Measurements from ENCODE around the gene SPATC1L. TPM values are rescaled to one million over a fixed set of nuclear protein-coding genes. Genes with fewer than 3 reads are reported as not detected.
"Not testable (repeated sequence)": the region's sequence is repeated elsewhere in the genome, so short reads cannot be mapped to it uniquely, and the experiment has no call there.

SPATC1L gene
- total RNA-seq, 1 experiment from 2014 or later = 4.3 TPM

DNA sequence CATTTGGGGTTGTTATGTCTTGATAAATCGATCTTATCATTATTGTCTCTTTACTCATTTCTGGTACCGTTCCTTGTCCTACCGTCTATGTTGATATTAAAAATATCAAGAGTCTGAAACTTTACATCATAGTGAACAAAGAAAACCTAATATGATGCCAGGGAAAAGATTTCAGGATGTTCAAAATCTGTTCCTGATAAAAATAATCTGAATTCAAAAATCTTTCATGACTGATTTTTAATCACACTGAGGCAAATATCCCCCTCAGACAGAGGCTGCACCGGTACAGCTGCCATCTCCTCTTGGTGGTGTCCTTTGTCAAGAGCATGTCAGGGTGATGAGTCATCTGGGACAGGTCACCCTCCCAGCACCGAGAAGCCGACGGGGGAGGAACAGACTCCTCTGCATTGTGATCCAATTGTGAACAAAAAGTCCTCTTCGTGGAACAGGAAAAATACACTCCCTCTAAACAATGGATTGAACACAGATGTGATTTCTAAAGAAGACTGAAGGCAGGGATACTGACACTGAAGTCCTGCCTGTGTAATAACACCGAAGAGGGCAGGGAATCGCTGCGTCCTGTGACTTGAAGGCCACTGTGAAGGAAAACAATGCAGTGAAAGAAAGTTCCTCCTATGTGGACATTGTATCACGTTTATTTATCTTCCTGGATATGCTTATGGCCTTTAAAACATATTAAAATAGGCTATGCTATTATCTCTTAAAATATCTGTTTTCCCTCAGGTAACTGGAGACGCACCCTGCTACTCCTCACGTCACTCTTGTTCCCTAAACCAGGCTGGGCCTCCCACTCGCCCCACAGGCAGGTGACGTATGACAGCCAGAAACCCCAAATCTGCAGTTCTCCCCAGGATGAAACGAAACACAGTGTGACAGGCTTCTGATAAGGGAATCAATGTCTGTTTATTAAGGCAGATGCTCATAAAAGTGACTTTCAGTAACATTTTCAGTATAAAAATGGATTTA lies 4.3 kb upstream of the SPATC1L start:
- peaks cover 30% of the 10 kb centered on the region for H3K4me1 ChIP-seq (replicated peaks)
- H3K27ac ChIP-seq = peak overlapping the region; percentile 32
- H3K27me3 ChIP-seq (replicated peaks) = no peaks in the 10 kb centered on the region
- H3K9me3 ChIP-seq (replicated peaks) = no peaks in the 10 kb centered on the region
- peak; percentile 81 to 89 for DNase-seq (ENCODE audit: low read depth in 1 of 2, low spot score in 2 of 2)
- no peak overlapping the region for H3K4me3 ChIP-seq
- 0 out of 2 replicates have a peak, but pooled peaks cover 5% of the 10 kb centered on the region for H3K36me3 ChIP-seq

DNA sequence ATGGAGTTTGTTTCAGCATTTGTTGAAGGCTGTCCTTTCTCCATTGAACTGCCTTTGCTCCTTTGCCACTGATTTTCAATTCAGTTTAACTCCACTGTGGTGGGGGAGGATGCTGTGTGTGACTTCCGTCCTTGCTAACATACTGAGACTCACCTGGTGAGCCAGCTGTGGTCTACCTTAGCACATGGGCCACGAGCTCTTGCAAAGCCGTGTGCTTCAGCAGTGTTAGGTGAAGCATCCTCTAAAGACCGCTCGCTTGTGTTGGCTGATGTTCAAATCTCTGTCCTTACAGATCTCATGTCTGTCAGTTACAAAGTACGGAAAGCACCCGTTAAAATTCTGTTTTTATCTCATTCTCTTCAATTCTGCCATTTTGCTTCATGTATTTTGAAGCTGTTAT lies 3.6 kb upstream of the SPATC1L start:
- H3K4me3 ChIP-seq = no peak overlapping the region
- no peaks in the 10 kb centered on the region for H3K27me3 ChIP-seq (replicated peaks)
- 0 out of 2 replicates have a peak, but pooled peaks cover 5% of the 10 kb centered on the region for H3K36me3 ChIP-seq
- H3K4me1 ChIP-seq (replicated peaks) = peaks cover 30% of the 10 kb centered on the region
- DNase-seq (ENCODE audit: low read depth in 1 of 2, low spot score in 2 of 2) = no peak
- H3K9me3 ChIP-seq (replicated peaks) = no peaks in the 10 kb centered on the region
- no peak overlapping the region for H3K27ac ChIP-seq

DNA sequence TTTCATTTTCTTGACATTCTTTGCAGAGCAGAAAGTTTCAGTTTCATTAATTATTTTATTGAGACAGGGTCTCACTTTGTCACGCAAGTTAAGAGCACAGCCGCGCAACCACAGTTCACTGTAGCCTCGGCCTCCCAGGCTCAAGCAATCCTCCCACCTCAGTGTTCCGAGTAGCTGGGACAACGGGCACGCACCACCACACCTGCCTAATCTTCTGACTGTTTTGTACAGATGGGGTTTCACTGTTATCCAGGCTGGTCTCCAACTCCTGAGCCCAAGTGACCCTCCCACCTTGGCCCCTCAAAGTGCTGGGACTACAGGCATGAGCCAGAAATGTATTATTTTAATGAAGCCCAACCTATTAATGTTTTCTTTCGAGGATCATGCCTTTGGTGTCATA lies 3.0 kb upstream of the SPATC1L start:
- no peak overlapping the region for H3K4me3 ChIP-seq

DNA sequence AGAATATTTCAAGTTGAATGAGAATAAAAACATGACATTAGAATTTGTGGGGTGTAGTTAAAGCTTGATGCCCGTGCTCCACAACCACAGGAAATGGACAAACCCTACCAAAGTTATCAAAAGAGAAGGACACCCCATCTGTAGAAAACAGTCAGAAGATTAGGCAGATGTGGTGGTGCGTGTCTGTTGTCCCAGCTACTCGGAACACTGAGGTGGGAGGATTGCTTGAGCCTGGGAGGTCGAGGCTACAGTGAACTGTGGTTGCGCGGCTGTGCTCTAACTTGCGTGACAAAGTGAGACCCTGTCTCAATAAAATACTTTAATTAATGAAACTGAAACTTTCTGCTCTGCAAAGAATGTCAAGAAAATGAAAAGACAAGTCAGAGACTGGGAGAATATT lies 1.5 kb upstream of the SPATC1L start:
- H3K36me3 ChIP-seq = 0 out of 2 replicates have a peak, but pooled peaks cover 5% of the 10 kb centered on the region
- H3K27ac ChIP-seq = no peak overlapping the region
- H3K4me3 ChIP-seq = no peak overlapping the region
- H3K27me3 ChIP-seq (replicated peaks) = no peaks in the 10 kb centered on the region
- no peaks in the 10 kb centered on the region for H3K9me3 ChIP-seq (replicated peaks)
- DNase-seq (ENCODE audit: low read depth in 1 of 2, low spot score in 2 of 2) = no peak
- H3K4me1 ChIP-seq (replicated peaks) = peaks cover 24% of the 10 kb centered on the region

More for the DNA sequence above, 3.0 kb upstream of the SPATC1L start:
- DNase-seq (ENCODE audit: low read depth in 1 of 2, low spot score in 2 of 2) = no peak
- Histone ChIP-seq H3K27ac (no peak overlapping the region), H3K9me3 (replicated peaks) (no peaks in the 10 kb centered on the region), H3K27me3 (replicated peaks) (no peaks in the 10 kb centered on the region), H3K36me3 (0 out of 2 replicates have a peak, but pooled peaks cover 5% of the 10 kb centered on the region), H3K4me1 (replicated peaks) (peaks cover 30% of the 10 kb centered on the region)

DNA sequence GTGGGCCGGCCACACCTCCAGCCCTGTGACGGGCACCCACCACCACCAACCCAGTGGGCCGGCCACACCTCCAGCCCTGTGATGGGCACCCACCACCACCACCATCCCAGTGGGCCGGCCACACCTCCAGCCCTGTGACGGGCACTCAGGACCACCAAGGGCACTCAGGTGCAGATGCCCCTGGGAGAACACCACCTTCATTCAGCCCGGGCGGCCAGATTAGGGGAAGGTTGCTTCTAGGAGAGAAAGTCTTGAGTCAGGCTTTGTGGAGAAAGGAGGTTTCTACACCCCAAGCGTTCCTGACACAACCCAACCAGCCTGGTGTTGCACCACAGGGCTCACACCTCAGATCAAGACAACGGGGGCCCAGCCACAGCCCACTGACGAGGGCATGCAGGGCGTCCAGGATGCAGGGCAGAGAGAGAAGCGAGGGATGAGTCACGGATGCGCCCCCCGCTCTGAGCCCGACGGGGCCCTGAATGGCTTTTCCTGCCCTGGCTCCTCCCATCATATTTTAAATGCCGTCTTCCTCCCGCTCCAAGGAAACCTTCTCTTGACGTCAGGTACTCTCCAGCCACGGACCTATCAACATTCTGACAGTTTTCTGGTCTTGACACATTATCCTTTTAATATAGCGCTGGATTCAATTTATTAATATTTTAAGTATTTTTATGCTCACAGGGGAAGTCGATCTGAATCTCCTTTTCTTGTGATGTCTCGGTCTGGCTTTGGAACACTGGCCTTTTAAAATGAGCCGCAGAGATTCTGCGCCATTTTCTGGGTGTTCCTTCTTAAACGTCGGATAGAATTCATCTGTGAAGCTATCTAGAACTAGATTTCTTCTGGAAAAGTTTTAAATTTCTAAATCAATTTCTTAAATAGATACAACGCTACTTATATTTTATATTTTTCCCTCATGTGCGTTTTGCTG lies 631 bp upstream of the SPATC1L start:
- Histone ChIP-seq H3K9me3 (replicated peaks) (no peaks in the 10 kb centered on the region), H3K4me3 (peak overlapping the region; percentile 42), H3K27ac (peak overlapping the region; percentile 51), H3K27me3 (replicated peaks) (no peaks in the 10 kb centered on the region), H3K36me3 (0 out of 2 replicates have a peak, but pooled peaks cover 5% of the 10 kb centered on the region), H3K4me1 (replicated peaks) (peaks cover 24% of the 10 kb centered on the region)
- DNase-seq (ENCODE audit: low read depth in 1 of 2, low spot score in 2 of 2) = peak; percentile 70 to 81

DNA sequence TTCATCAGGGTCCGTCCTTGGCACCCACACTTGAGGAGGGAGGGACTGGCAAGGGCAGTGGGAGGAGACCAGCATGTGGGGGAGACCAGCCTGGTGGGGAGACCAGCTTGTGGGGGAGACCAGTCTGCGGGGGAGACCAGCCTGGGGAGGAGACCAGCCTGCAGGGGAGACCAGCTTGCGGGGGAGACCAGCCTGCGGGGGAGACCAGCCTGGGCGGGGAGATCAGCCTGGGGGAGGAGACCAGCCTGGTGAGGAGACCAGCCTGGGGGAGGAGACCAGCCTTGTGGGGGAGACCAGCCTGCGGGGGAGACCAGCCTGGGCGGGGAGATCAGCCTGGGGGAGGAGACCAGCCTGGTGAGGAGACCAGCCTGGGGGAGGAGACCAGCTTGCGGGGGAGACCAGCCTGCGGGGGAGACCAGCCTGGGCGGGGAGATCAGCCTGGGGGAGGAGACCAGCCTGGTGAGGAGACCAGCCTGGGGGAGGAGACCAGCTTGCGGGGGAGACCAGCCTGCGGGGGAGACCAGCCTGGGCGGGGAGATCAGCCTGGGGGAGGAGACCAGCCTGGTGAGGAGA lies 836 bp downstream of the SPATC1L start:
- not testable (repeated sequence) for H3K4me3 ChIP-seq; H3K27me3 ChIP-seq (replicated peaks); H3K36me3 ChIP-seq; DNase-seq (ENCODE audit: low read depth in 1 of 2, low spot score in 2 of 2); H3K27ac ChIP-seq; H3K9me3 ChIP-seq (replicated peaks)
- peaks cover 11% of the 10 kb centered on the region for H3K4me1 ChIP-seq (replicated peaks)

DNA sequence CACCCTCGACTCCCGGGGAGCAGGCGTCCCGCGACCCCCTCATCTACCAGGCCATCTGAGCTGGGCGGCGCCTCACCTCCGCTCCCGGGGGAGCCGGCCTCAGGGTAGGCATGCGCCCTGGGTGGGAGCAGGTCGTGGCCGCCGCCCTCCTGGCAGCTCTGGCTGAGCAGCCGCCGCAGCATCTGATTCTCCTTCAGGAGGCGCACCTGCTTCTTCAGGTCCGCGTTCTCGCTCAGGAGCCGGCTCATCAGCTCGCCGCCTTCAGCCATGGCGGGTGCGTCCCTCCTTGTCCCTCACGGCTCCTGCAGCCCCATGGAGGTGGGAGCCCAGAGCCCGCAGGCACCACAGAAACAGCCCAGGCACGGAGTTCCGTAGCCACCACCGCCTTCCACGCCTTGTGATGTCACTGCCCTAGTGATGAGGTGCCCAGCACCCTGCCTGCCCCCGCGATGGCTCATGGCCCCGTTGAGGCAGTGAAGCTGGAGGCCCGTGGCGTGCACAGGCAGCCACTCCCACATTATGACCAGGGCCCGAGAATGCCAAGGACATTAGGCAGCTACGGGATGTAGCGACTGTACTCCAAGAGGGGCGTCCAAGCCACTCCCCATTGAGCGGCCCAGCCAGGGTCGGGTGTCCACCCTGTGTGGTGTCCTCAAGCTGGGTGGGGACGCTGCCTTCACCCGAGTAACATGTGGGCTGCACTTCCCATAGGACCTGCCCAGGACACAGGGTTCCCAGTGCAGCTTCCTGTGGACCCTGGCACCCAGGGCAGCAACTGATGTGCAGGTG lies 1.5 kb downstream of the SPATC1L start:
- no peak for DNase-seq (ENCODE audit: low read depth in 1 of 2, low spot score in 2 of 2)
- H3K27me3 ChIP-seq (replicated peaks) = no peaks in the 10 kb centered on the region
- no peak overlapping the region for H3K27ac ChIP-seq
- H3K9me3 ChIP-seq (replicated peaks) = no peaks in the 10 kb centered on the region
- H3K36me3 ChIP-seq = no peaks in the 10 kb centered on the region
- peaks cover 4% of the 10 kb centered on the region for H3K4me1 ChIP-seq (replicated peaks)
- no peak overlapping the region for H3K4me3 ChIP-seq

DNA sequence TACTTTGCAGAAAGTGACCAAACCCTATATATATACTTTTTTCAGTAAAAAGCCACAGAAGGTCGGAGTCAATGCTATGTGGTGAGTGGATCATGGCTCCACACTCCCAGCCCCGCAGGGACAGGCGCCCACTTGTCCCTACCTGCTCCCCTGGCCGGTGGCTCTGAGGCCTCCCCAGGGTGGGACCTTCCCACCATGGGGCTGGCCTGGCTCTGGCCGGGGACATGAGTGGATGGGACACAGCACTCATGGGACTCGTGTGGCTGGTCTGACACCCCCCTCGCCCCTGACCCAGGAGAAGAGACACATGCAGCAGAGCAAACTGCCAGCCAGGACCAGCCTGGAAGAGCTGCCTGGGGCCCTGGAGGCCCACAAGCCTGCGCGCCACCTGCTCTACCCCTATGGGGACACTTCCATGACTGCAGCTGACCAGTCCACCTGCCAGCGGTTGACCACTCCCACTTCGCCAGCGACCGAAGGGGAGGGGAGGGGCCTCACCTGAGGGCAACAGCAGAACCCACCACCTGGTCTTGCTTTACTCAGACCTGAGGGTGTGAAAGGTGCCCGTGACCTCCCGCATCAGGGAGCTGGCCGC lies 2.2 kb downstream of the SPATC1L start:
- Histone ChIP-seq H3K4me1 (replicated peaks) (peaks cover 4% of the 10 kb centered on the region; the same call in 1 of the 2 replicates), H3K36me3 (no peaks in the 10 kb centered on the region), H3K27ac (no peak overlapping the region), H3K9me3 (replicated peaks) (no peaks in the 10 kb centered on the region), H3K27me3 (replicated peaks) (no peaks in the 10 kb centered on the region), H3K4me3 (no peak overlapping the region)
- DNase-seq (ENCODE audit: low read depth in 1 of 2, low spot score in 2 of 2) = no peak

DNA sequence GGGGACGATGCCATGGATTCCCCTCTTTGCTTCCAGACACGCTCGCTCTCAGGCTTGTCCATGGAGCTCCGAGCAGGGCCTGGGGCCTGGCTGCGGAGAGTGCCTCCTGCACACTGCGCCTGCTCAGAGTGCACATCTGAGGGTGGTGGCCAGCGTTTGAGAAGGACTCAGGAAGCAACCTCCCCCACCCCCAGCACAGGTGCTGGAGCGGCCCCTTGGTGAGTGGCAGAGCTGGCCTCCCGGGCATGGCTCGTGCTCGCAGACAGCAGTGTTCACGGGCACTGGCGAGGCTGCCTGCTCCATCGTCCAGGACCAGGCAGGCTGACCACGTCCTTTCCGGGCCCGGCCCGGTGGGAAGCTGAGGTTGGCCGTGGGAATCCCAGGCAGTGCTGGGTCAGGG lies 2.8 kb downstream of the SPATC1L start:
- H3K27ac ChIP-seq = no peak overlapping the region
- no peaks in the 10 kb centered on the region for H3K27me3 ChIP-seq (replicated peaks)
- no peak for DNase-seq (ENCODE audit: low read depth in 1 of 2, low spot score in 2 of 2)
- H3K4me3 ChIP-seq = no peak overlapping the region
- peaks cover 4% of the 10 kb centered on the region; the same call in 1 of the 2 replicates for H3K4me1 ChIP-seq (replicated peaks)
- H3K36me3 ChIP-seq = no peaks in the 10 kb centered on the region
- no peaks in the 10 kb centered on the region for H3K9me3 ChIP-seq (replicated peaks)

DNA sequence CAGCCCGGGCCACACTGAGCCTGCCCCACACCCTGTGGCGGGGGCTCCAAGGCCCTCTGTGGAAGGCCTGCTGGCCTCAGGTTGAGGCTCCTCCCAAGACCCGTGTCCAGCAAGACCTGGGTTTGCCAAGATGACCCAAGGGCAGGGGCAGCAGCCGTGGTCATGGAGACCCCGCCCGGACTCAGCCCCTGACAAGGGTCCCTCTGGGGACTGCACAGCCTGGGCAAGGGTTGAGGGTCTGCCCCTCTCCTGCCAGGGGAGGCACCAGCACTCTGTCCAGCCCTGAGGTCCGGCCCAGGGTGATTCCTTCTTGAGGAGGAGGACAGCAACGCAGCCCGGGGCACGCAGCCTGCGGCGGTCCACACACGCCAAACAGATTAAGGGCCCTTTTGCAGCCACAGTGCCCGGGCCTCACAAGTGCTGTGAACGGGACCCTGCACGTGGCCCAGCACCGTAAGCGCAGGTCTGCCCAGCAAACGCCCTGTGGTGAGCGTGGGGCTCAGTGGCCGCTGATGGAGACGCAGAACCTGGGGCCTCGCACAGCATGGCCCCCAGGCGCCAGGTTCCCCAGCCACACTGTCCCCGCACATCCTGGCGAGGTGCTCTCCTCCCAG lies 3.4 kb downstream of the SPATC1L start:
- Histone ChIP-seq H3K27ac (no peak overlapping the region), H3K4me3 (no peak overlapping the region), H3K27me3 (replicated peaks) (no peaks in the 10 kb centered on the region), H3K36me3 (no peaks in the 10 kb centered on the region), H3K9me3 (replicated peaks) (no peaks in the 10 kb centered on the region), H3K4me1 (replicated peaks) (peaks cover 4% of the 10 kb centered on the region; the same call in 1 of the 2 replicates)
- no peak for DNase-seq (ENCODE audit: low read depth in 1 of 2, low spot score in 2 of 2)

DNA sequence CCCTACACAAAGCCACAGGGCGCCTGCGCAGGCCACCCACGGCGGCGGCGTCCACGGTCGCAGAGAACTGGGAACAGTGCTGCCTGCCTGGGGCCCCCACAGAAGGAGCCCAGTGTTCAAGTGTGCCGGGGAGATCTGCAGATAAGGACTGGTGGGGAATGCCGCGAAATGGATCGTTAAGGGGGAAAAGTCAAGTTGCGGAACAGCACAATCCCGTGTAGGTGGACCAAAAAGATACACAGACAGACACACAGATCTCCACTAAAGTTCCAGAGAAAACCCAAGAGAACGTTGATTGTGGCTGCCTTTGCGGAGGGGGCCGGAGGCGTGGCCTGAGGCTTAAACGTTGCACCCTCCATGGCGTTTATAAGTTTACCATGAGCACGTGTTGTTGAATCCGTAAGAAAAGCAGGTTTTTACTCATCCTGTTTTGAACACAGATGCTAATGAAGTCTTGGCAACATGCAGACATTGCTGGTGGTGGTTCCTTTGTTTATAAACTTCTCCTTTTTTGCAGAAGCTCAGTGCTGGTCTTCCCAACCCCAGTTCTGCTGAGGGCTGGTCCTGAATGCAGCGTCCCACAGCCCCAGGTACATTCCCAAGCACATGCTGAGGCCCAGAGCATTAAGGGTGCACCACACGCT lies 4.1 kb downstream of the SPATC1L start:
- no peak overlapping the region for H3K27ac ChIP-seq
- H3K4me3 ChIP-seq = no peak overlapping the region
- H3K4me1 ChIP-seq (replicated peaks) = peaks cover 4% of the 10 kb centered on the region; the same call in 1 of the 2 replicates
- DNase-seq (ENCODE audit: low read depth in 1 of 2, low spot score in 2 of 2) = no peak
- H3K9me3 ChIP-seq (replicated peaks) = no peaks in the 10 kb centered on the region
- H3K36me3 ChIP-seq = no peaks in the 10 kb centered on the region
- H3K27me3 ChIP-seq (replicated peaks) = no peaks in the 10 kb centered on the region

DNA sequence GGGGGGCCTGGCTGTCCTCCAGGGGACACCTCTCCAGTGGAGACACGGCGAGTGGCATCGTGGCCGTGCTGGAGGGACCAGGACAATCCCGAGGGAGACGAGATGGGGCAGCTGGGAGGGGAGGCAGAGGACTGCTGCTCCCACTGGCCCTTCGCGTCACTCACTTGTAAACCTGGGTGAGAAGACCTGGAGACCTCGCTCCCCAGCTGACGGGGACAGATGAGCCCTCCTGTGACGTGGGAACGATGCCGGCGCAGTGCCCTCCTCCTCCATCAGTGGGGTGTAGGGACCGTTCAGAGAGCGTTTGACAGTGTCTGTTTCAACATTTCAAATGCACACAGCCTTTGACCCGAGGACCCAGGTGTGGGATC lies 4.6 kb downstream of the SPATC1L start:
- Histone ChIP-seq H3K9me3 (replicated peaks) (0 out of 2 replicates have a peak, but pooled peaks cover under 1% of the 10 kb centered on the region), H3K4me1 (replicated peaks) (peaks cover 4% of the 10 kb centered on the region; the same call in 1 of the 2 replicates), H3K36me3 (no peaks in the 10 kb centered on the region), H3K4me3 (no peak overlapping the region), H3K27ac (no peak overlapping the region), H3K27me3 (replicated peaks) (no peaks in the 10 kb centered on the region)
- no peak for DNase-seq (ENCODE audit: low read depth in 1 of 2, low spot score in 2 of 2)

Measured in SJSA1 (cell line).